H9 (cell line): ENCODE results near the gene ZIC4. TPM values are rescaled to one million over a fixed set of nuclear protein-coding genes. Genes with fewer than 3 reads are reported as not detected.

Experiments used
- DNase-seq: peaks from one replicate; pipeline ENCODE4 v3.0.0-alpha.2; 2017
- H2AFZ ChIP-seq: one replicate; pipeline ENCODE4 v1.6.1; 2013; ENCODE audit warnings: mild to moderate bottlenecking, low read length, control low read depth, moderate library complexity
- H2AK5ac ChIP-seq: 2 replicates; pipeline ENCODE4 v1.6.1; 2013; ENCODE audit warnings: low read length, control low read depth, mixed read lengths; ENCODE audit not compliant: insufficient read length
- H2BK120ac ChIP-seq: one replicate; pipeline ENCODE4 v1.6.1; 2013; ENCODE audit warnings: low read depth, mild to moderate bottlenecking, low read length, control low read depth, inconsistent platforms; ENCODE audit not compliant: poor library complexity, severe bottlenecking
- H2BK12ac ChIP-seq: 2 replicates; pipeline ENCODE4 v1.6.1; 2013; ENCODE audit warnings: low read length, control low read depth, mixed read lengths, low read depth; ENCODE audit not compliant: insufficient read length
- H2BK15ac ChIP-seq: 2 replicates; pipeline ENCODE4 v1.6.1; 2013; ENCODE audit warnings: low read depth, low read length, control low read depth
- H2BK20ac ChIP-seq: one replicate; pipeline ENCODE4 v1.6.1; 2013; ENCODE audit warnings: low read depth, mild to moderate bottlenecking, low read length, control low read depth, inconsistent platforms; ENCODE audit not compliant: poor library complexity, severe bottlenecking
- H2BK5ac ChIP-seq: 2 replicates; pipeline ENCODE4 v1.6.1; 2013; ENCODE audit warnings: low read length, control low read depth, mixed read lengths; ENCODE audit not compliant: insufficient read length
- H3K14ac ChIP-seq: 2 replicates; pipeline ENCODE4 v1.6.1; 2013; ENCODE audit warnings: low read length, control low read depth; ENCODE audit not compliant: insufficient read depth
- H3K18ac ChIP-seq: 2 replicates; pipeline ENCODE4 v1.6.1; 2013; ENCODE audit warnings: low read depth, mild to moderate bottlenecking, mixed read lengths, low read length, control low read depth; ENCODE audit not compliant: insufficient read length
- H3K23ac ChIP-seq: 2 replicates; pipeline ENCODE4 v1.6.1; 2013; ENCODE audit warnings: low read length, control low read depth, mixed read lengths, low read depth; ENCODE audit not compliant: insufficient read length
- H3K23me2 ChIP-seq: 2 replicates; pipeline ENCODE4 v1.6.1; 2013; ENCODE audit warnings: low read depth, mild to moderate bottlenecking, mixed read lengths, low read length, control low read depth; ENCODE audit not compliant: insufficient read length, poor library complexity, severe bottlenecking
- H3K27ac ChIP-seq: 2 replicates; pipeline ENCODE4 v1.5.1; 2013; ENCODE audit warnings: low read length, control low read depth, mixed read lengths, low read depth; ENCODE audit not compliant: insufficient read length
- H3K27me3 ChIP-seq: 2 replicates; pipeline ENCODE4 v1.6.1; 2013; ENCODE audit warnings: low read length, control low read depth, inconsistent platforms; ENCODE audit not compliant: insufficient read depth
- H3K4ac ChIP-seq: 2 replicates; pipeline ENCODE4 v1.6.1; 2013; ENCODE audit warnings: low read depth, mild to moderate bottlenecking, control low read depth, inconsistent platforms, low read length, moderate library complexity
- H3K4me1 ChIP-seq: 2 replicates; pipeline ENCODE4 v1.6.1; 2013; ENCODE audit warnings: low read length, control low read depth, inconsistent platforms; ENCODE audit not compliant: insufficient read depth
- H3K4me2 ChIP-seq: 2 replicates; pipeline ENCODE4 v1.6.1; 2013; ENCODE audit warnings: low read length, control low read depth, mixed read lengths; ENCODE audit not compliant: insufficient read length, insufficient read depth
- H3K56ac ChIP-seq: 2 replicates; pipeline ENCODE4 v1.6.1; 2013; ENCODE audit warnings: low read depth, mild to moderate bottlenecking, mixed read lengths, low read length, control low read depth; ENCODE audit not compliant: insufficient read length
- H3K79me1 ChIP-seq: 2 replicates; pipeline ENCODE4 v1.6.1; 2013; ENCODE audit warnings: low read depth, mild to moderate bottlenecking, moderate library complexity, low read length, control low read depth, inconsistent platforms; ENCODE audit not compliant: insufficient read depth, poor library complexity, severe bottlenecking
- H3K79me2 ChIP-seq: 2 replicates; pipeline ENCODE4 v1.6.1; 2013; ENCODE audit warnings: low read length, control low read depth, inconsistent platforms; ENCODE audit not compliant: insufficient read depth
- H3K9ac ChIP-seq: 2 replicates; pipeline ENCODE4 v1.6.1; 2013; ENCODE audit warnings: low read length, control low read depth, mixed read lengths; ENCODE audit not compliant: insufficient read length; ENCODE audit errors: extremely low read depth
- H3K9me3 ChIP-seq: one replicate; pipeline ENCODE4 v1.6.1; 2013; ENCODE audit warnings: low read depth, low read length, inconsistent platforms; ENCODE audit not compliant: control insufficient read depth
- H3T11ph ChIP-seq: one replicate; pipeline ENCODE4 v1.6.1; 2013; ENCODE audit warnings: mild to moderate bottlenecking, low read length, control low read depth, inconsistent platforms
- H4K20me1 ChIP-seq: one replicate; pipeline ENCODE4 v1.6.1; 2013; ENCODE audit not compliant: control insufficient read depth, insufficient read length, insufficient read depth
- H4K5ac ChIP-seq: 2 replicates; pipeline ENCODE4 v1.6.1; 2013; ENCODE audit warnings: low read depth, mild to moderate bottlenecking, mixed read lengths, low read length, control low read depth; ENCODE audit not compliant: insufficient read length
- H4K8ac ChIP-seq: replicated peaks from 2 replicates; pipeline ENCODE4 v1.6.1; 2013; ENCODE audit warnings: low read length, control low read depth, mixed read lengths, low read depth; ENCODE audit not compliant: insufficient read length
- H4K91ac ChIP-seq: 2 replicates; pipeline ENCODE4 v1.6.1; 2013; ENCODE audit warnings: low read depth, mild to moderate bottlenecking, moderate library complexity, mixed read lengths, low read length, control low read depth; ENCODE audit not compliant: insufficient read length
- H3K27ac Mint-ChIP-seq, 3 experiments: 2 replicates in 2 of 3; 3 replicates in 1 of 3; pipeline ENCODE4 v1.8.0; 2020 to 2021; ENCODE audit warnings: mixed read lengths in 3 of 3, mild to moderate bottlenecking in 1 of 3, moderate library complexity in 1 of 3
- H3K27me3 Mint-ChIP-seq: 2 replicates; pipeline ENCODE4 v1.8.0; 2021; ENCODE audit warnings: low read depth, mild to moderate bottlenecking, moderate library complexity, mixed read lengths
- H3K36me3 Mint-ChIP-seq, 3 experiments: 2 replicates in 2 of 3; 3 replicates in 1 of 3; pipeline ENCODE4 v1.8.0; 2020 to 2021; ENCODE audit warnings: low read depth in 3 of 3, mixed read lengths in 3 of 3; ENCODE audit not compliant: insufficient read depth in 1 of 3
- H3K4me1 Mint-ChIP-seq, 2 experiments: 2 replicates each; pipeline ENCODE4 v1.8.0; 2020; ENCODE audit warnings: mixed read lengths in 2 of 2
- H3K4me3 Mint-ChIP-seq, 2 experiments: 2 replicates in 1 of 2; 3 replicates in 1 of 2; pipeline ENCODE4 v1.8.0; 2020 to 2021; ENCODE audit warnings: mild to moderate bottlenecking in 2 of 2, mixed read lengths in 2 of 2, moderate library complexity in 1 of 2
- H3K9me3 Mint-ChIP-seq, 2 experiments: 2 replicates in 1 of 2; 3 replicates in 1 of 2; pipeline ENCODE4 v1.8.0; 2020; ENCODE audit warnings: mild to moderate bottlenecking in 2 of 2, mixed read lengths in 2 of 2, moderate library complexity in 1 of 2
- CTCF ChIP-seq: fragments of 200-600 bp; sonication (generic); conservative IDR thresholded peaks from 3 replicates; pipeline ENCODE4 v1.8.0; 2021; ENCODE audit warnings: antibody characterized with exemption, mild to moderate bottlenecking
- WGBS: extraction: QIAGEN DNeasy Blood & Tissue Kit; methylation state at CpG from one replicate; pipeline ENCODE4 v1.1.7; 2013; ENCODE audit warnings: missing lambda C conversion rate, low lambda C conversion rate, mixed read lengths; ENCODE audit not compliant: insufficient read length; ENCODE audit errors: extremely low coverage; 5-methylcytosine and 5-hydroxymethylcytosine counted together
- total RNA-seq: library from RNA; stranded (reverse); gene quantifications from 2 replicates; pipeline ENCODE4 v1.2.1, GENCODE V29; 2021

The ZIC4 gene
- total RNA-seq, 1 experiment from 2014 or later: not detected

DNA sequence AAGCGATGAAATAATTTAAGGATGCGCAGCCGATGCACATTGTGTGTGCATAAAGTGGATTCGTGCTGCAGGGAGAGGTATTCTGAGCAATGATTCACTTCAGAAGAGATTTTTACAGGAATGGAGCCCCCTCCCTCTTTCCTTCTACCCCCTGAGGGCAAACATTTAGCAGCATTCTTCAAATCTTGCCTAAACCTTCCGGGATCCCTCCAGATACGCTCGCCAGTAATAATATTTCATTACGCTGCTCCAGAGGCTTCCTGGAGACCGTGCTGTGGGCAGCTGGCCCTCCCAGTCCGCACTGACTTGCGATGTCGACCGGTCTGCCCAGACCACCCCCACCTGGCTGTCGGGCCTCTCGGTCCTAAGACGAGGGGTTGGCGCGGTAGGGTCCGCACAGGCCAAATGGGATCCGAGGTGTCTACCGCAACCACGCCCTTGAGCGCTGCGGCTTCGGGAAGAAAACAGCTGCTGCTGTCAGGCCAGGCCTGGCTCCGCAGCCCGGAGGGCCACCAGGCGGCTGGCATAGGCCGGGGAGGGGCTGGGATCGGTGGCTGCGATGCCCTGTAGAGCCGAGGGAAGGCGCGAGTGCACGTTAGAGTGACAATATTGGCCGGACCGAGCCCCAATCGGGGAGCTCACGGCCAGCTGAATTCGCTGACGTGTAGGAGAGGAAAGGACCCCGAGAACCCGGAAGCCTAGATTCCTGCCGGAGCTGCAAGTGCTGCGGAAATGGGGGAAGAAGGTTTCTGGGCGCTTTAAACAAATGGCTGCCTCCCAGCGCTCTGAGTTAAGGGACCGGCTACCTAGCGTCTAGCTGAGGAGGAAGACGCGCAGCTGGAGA lies 14.3 kb downstream of the ZIC4 start:
- H3K4me2 ChIP-seq: peak overlapping the region; percentile 83
- Mint-ChIP-seq H3K9me3 (peaks cover 3 to 17% of the 10 kb centered on the region in 2 experiments; a peak in 4 of 5 replicates), H3K27ac (no peak overlapping the region), H3K27me3 (peaks cover 100% of the 10 kb centered on the region), H3K36me3 (peaks cover 0 to 2% (median 0%) of the 10 kb centered on the region in 3 experiments; a peak in 2 of 7 replicates), H3K4me3 (peak overlapping the region; percentile 63 to 82), H3K4me1 (peaks cover 31 to 80% of the 10 kb centered on the region in 2 experiments)
- TF ChIP-seq CTCF: peak; percentile 48; the same call in 2 of the 3 replicates
- no peak overlapping the region for H3K14ac ChIP-seq
- no peaks in the 10 kb centered on the region for H3K9me3 ChIP-seq
- H2BK20ac ChIP-seq: no peak overlapping the region
- no peak overlapping the region for H2AFZ ChIP-seq
- no peak overlapping the region for H2AK5ac ChIP-seq
- peak; percentile 93 for DNase-seq
- H3K4ac ChIP-seq: no peak overlapping the region
- no peak overlapping the region for H2BK120ac ChIP-seq
- H3K23me2 ChIP-seq: peaks cover 18% of the 10 kb centered on the region
- H3K23ac ChIP-seq: no peak overlapping the region
- H3K4me1 ChIP-seq: no peaks in the 10 kb centered on the region; the same call in none of the 2 replicates
- no peaks in the 10 kb centered on the region for H3K79me1 ChIP-seq
- no peaks in the 10 kb centered on the region for H4K20me1 ChIP-seq
- no peaks in the 10 kb centered on the region for H3K79me2 ChIP-seq
- no peak overlapping the region for H3K27ac ChIP-seq
- H3K18ac ChIP-seq: no peak overlapping the region
- no peak overlapping the region for H3T11ph ChIP-seq
- no peak overlapping the region for H2BK5ac ChIP-seq
- H2BK15ac ChIP-seq: no peak overlapping the region
- no peak overlapping the region for H4K5ac ChIP-seq
- WGBS: no CpG with 5 or more reads among the region's 51 CpGs
- H4K8ac ChIP-seq: no peak overlapping the region
- no peak overlapping the region for H3K9ac ChIP-seq
- H4K91ac ChIP-seq: no peak overlapping the region
- H3K27me3 ChIP-seq: peaks cover 88% of the 10 kb centered on the region
- H2BK12ac ChIP-seq: no peak overlapping the region
- no peak overlapping the region for H3K56ac ChIP-seq
